Natural killer cell (primary cell): ENCODE measurements around the gene OGFR. TPM values are rescaled to one million over a fixed set of nuclear protein-coding genes. Genes with fewer than 3 reads are reported as not detected.

Experiments used
- ATAC-seq, 3 donors: fragments of 150-1000 bp in 2 of 3; fragments of 200-7000 bp in 1 of 3; cut with Tn5 transposase; 1 replicate in 1 of 3; 2 replicates in 2 of 3; pipeline ENCODE4 v1.10.0; 2021; ENCODE audit warnings: mild to moderate bottlenecking in 2 of 3, moderate library complexity in 2 of 3
- DNase-seq, 2 donors: peaks; one replicate each; pipeline versions ENCODE4 v3.0.0 to v3.0.0-alpha.2; 2013 to 2021; ENCODE audit warnings: mixed read lengths in 1 of 2
- H3K27ac ChIP-seq: one replicate; pipeline ENCODE4 v1.5.1; 2013; ENCODE audit warnings: mild to moderate bottlenecking, low read length
- H3K27me3 ChIP-seq: one replicate; pipeline ENCODE4 v1.6.1; 2013; ENCODE audit warnings: low read length; ENCODE audit not compliant: control insufficient read depth, insufficient read depth
- H3K36me3 ChIP-seq: one replicate; pipeline ENCODE4 v1.6.1; 2013; ENCODE audit warnings: low read length; ENCODE audit not compliant: control insufficient read depth, insufficient read depth
- H3K4me1 ChIP-seq: one replicate; pipeline ENCODE4 v1.6.1; 2013; ENCODE audit warnings: low read length; ENCODE audit not compliant: control insufficient read depth, insufficient read depth
- H3K4me3 ChIP-seq: one replicate; pipeline ENCODE4 v1.5.1; 2013; ENCODE audit warnings: low read length
- H3K9me3 ChIP-seq: one replicate; pipeline ENCODE4 v1.6.1; 2013; ENCODE audit warnings: low read length; ENCODE audit not compliant: control insufficient read depth, insufficient read depth
- H3K27ac Mint-ChIP-seq, 2 donors: one replicate each; pipeline ENCODE4 v1.8.0; 2022; ENCODE audit warnings: mild to moderate bottlenecking in 2 of 2, mixed read lengths in 2 of 2, moderate library complexity in 1 of 2
- H3K27me3 Mint-ChIP-seq, 2 donors: one replicate each; pipeline ENCODE4 v1.8.0; 2022; ENCODE audit warnings: low read depth in 2 of 2, mixed read lengths in 2 of 2
- H3K36me3 Mint-ChIP-seq: one replicate; pipeline ENCODE4 v1.8.0; 2022; ENCODE audit warnings: mixed read lengths
- H3K4me1 Mint-ChIP-seq, 2 donors: one replicate each; pipeline ENCODE4 v1.8.0; 2022; ENCODE audit warnings: mixed read lengths in 2 of 2
- H3K4me3 Mint-ChIP-seq: one replicate; pipeline ENCODE4 v1.8.0; 2022; ENCODE audit warnings: mild to moderate bottlenecking, moderate library complexity, mixed read lengths
- H3K9me3 Mint-ChIP-seq, 2 donors: one replicate each; pipeline ENCODE4 v1.8.0; 2022; ENCODE audit warnings: mixed read lengths in 2 of 2
- WGBS: methylation state at CpG from one replicate; pipeline ENCODE4 v1.1.7; 2013; ENCODE audit warnings: missing lambda C conversion rate; ENCODE audit not compliant: insufficient coverage; 5-methylcytosine and 5-hydroxymethylcytosine counted together
- intact Hi-C: fragments of 100-400 bp; cut with micrococcal nuclease; formaldehyde crosslinking; loops from one replicate; pipeline ENCODE4 v1.14.2; 2022
- total RNA-seq, 4 donors: library from RNA; stranded (reverse); fragments of 120-200 nt in 1 of 4; gene quantifications; one replicate each; pipeline versions ENCODE4 v1.2.3 to v1.2.4, GENCODE V29; 2013 to 2022
- TF ChIP-seq, protein P1 (sequence below): fragments of 200-600 bp; IDR thresholded peaks from one replicate; pipeline ENCODE4 v1.8.0; 2022; ENCODE audit warnings: antibody characterized with exemption

Gene OGFR
- total RNA-seq, 3 donors from 2014 or later (not counting 1 experiment from before 2014, with no cell fraction given), result 71.0 to 84.0 (median 83.0) TPM

- intact Hi-C loops, result no loop called here
These were observed 32.5 kb upstream of the OGFR start for GRCh38 chr20:62772103-62772611.

DNA sequence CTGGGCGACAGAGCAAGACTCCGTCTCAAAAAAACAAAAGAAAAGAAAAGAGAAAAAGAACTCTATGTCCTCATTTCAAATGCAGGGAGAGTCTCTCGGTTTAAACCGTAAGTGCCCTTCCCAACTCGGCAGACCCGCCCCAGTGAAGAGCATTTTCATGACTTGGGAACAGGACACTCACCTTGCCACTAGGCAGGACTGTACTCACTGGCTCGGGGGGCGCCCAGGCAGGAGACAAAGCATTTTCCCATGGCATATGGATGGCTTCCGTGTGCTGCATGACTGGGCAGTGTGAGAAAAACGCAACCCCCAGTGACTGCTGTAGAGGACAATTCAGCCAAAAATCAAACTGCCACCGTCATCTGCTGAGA is 32.0 kb upstream of the OGFR start:
- Mint-ChIP-seq H3K4me3 (no peak overlapping the region), H3K4me1 (peaks cover 8 to 25% of the 10 kb centered on the region in 2 donors), H3K27me3 (no peaks in the 10 kb centered on the region), H3K9me3 (no peaks in the 10 kb centered on the region), H3K27ac (no peak overlapping the region), H3K36me3 (no peaks in the 10 kb centered on the region)
- no peak for ATAC-seq
- H3K4me1 ChIP-seq, result peaks cover 34% of the 10 kb centered on the region
- TF ChIP-seq, protein P1, sequence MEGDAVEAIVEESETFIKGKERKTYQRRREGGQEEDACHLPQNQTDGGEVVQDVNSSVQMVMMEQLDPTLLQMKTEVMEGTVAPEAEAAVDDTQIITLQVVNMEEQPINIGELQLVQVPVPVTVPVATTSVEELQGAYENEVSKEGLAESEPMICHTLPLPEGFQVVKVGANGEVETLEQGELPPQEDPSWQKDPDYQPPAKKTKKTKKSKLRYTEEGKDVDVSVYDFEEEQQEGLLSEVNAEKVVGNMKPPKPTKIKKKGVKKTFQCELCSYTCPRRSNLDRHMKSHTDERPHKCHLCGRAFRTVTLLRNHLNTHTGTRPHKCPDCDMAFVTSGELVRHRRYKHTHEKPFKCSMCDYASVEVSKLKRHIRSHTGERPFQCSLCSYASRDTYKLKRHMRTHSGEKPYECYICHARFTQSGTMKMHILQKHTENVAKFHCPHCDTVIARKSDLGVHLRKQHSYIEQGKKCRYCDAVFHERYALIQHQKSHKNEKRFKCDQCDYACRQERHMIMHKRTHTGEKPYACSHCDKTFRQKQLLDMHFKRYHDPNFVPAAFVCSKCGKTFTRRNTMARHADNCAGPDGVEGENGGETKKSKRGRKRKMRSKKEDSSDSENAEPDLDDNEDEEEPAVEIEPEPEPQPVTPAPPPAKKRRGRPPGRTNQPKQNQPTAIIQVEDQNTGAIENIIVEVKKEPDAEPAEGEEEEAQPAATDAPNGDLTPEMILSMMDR, result no peak
- no peak for DNase-seq
- no peak overlapping the region for H3K27ac ChIP-seq
- 93% methylated on average over 11 of the region's 11 CpGs for WGBS
- intact Hi-C loops, result no loop called here
- H3K4me3 ChIP-seq, result no peak overlapping the region
- H3K27me3 ChIP-seq, result no peaks in the 10 kb centered on the region
- no peaks in the 10 kb centered on the region for H3K9me3 ChIP-seq
- H3K36me3 ChIP-seq, result no peaks in the 10 kb centered on the region

More at GRCh38 chr20:62772103-62772611, 32.5 kb upstream of the OGFR start:
- TF ChIP-seq, protein P1, result no peak
- no peaks in the 10 kb centered on the region for H3K36me3 ChIP-seq
- no peak overlapping the region for H3K27ac ChIP-seq
- peaks cover 30% of the 10 kb centered on the region for H3K4me1 ChIP-seq
- H3K36me3 Mint-ChIP-seq, result no peaks in the 10 kb centered on the region
- H3K4me3 ChIP-seq, result no peak overlapping the region
- ATAC-seq, result no peak
- H3K27me3 Mint-ChIP-seq, result no peaks in the 10 kb centered on the region
- H3K9me3 ChIP-seq, result no peaks in the 10 kb centered on the region
- WGBS, result 95% methylated on average over 23 of the region's 23 CpGs
- H3K9me3 Mint-ChIP-seq, result no peaks in the 10 kb centered on the region
- peaks cover 8 to 21% of the 10 kb centered on the region in 2 donors for H3K4me1 Mint-ChIP-seq
- no peak overlapping the region for H3K4me3 Mint-ChIP-seq
- DNase-seq, result no peak
- H3K27ac Mint-ChIP-seq, result no peak overlapping the region
- no peaks in the 10 kb centered on the region for H3K27me3 ChIP-seq

GRCh38 chr20:62772990-62773844 is 31.4 kb upstream of the OGFR start:
- Mint-ChIP-seq H3K9me3 (no peaks in the 10 kb centered on the region), H3K36me3 (no peaks in the 10 kb centered on the region), H3K4me3 (no peak overlapping the region), H3K4me1 (peaks cover 8 to 25% of the 10 kb centered on the region in 2 donors), H3K27me3 (no peaks in the 10 kb centered on the region), H3K27ac (no peak overlapping the region)
- intact Hi-C loops, result no loop called here
- Histone ChIP-seq H3K27ac (no peak overlapping the region), H3K9me3 (no peaks in the 10 kb centered on the region), H3K27me3 (no peaks in the 10 kb centered on the region), H3K4me3 (no peak overlapping the region), H3K4me1 (peaks cover 37% of the 10 kb centered on the region), H3K36me3 (no peaks in the 10 kb centered on the region)
- DNase-seq, result no peak
- WGBS, result 78% methylated on average over 19 of the region's 19 CpGs
- ATAC-seq, result no peak
- TF ChIP-seq, protein P1, result no peak
